Activated naive CD4-positive, alpha-beta T cell treated with anti-CD3 and anti-CD28 coated beads, Interleukin-2, amount 50 U/mL, for 16 hours (primary cell): ENCODE data around the gene LARP1B.
"Not testable (repeated sequence)": the region's sequence is repeated elsewhere in the genome, so short reads cannot be mapped to it uniquely, and the experiment has no call there.

Experiments
- DNase-seq: peaks from one replicate; pipeline ENCODE4 v3.0.0-alpha.2; 2020

LARP1B gene

DNA sequence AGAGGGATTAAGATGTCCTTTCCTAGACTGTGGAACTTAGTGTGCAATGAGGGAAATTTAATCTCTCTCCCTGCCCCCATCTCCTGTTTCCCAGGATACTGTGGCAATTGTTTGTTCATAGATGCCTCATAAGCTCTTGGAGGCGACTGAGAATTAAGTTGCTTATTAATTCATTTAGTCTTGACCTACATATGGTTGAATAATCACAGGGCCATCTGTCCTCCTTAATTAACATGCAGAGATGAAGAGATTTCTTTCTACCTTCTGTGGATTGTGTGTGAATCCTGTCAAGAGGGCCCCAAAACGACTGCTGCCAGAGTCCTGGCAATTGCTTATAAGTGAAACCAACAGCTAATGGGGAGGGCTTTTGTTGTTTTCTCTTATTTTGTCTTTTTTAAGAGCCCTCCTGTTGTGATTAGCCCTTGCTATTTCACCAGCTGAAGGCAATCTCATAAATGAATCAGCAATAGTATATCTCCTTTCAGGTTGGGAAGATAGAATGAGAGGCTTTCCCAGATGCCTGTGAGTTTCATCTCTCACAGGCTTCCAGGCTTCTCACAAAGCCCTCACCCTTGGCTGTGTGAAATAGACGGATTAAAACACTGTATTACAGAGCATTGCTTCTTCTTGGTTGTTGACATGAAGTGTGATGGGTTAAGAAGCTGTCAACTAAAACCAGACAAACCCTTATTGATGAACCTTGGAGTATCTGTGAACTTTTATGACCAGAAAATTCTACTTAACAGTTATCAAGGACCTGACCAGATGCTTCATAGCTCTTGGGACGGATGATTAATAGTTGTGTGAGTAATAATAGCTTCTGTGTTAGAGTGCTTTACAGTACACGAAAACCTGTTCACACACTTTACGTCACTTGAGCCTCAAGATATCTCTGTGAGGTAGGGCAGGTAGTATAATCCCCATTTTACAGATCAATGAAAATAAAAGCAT is 168.0 kb downstream of the LARP1B start:
- DNase-seq: no peak

DNA sequence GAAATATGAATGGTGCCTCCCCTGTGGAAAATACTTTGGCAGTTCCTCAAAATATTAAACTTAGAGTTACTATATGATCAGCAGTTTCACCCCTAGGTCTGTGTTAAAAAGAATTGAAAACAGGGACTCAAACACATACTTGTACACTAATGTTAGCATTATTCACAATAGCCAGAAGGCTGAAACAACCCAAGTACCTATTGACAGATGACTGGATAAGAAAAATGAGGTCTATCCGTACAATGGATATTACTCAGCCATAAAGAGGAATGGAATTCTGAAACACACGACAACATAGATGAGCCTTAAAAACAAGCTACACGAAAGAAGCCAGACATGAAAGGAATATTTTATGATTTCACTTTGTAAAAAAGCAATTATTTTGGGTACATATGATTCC is 171.6 kb downstream of the LARP1B start:
- DNase-seq: no peak

DNA sequence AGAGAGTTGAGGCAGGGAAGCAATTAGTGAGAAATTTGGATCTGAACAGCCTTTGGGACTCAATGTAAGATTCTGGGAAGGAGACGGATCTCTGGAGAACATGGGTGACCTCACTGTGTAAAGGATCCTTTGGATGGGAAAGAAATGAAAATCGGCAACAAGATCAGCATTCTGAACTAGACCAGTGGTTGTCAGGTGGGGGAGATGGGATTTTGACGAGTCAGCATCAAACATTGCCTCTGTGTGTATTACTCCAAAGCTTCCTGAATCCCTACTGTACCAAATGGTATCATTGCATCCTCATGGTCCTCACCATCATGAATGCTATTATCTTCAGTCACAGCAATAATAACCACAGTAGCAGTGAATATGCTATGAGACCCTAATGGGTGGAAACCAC is 173.7 kb downstream of the LARP1B start:
- DNase-seq: no peak

DNA sequence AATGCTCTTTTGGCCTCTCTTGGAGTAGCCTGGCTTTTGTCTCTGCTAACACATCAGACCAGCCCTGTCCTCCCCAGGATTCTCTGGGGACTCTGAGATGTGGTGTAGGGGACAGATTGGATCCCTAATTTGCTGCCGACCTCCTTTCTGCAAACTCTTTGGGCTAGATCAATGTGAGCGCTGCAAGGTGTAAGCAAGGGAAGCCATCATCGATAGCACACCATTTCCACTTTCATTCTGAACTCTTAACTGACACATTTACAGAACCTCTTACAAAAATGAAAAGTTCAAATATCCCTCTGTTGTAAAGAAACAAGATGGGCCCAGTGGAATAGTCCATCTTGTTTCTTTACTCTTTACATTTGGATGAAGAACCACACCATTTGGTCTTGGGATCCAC is 179.9 kb downstream of the LARP1B start:
- DNase-seq: no peak

DNA sequence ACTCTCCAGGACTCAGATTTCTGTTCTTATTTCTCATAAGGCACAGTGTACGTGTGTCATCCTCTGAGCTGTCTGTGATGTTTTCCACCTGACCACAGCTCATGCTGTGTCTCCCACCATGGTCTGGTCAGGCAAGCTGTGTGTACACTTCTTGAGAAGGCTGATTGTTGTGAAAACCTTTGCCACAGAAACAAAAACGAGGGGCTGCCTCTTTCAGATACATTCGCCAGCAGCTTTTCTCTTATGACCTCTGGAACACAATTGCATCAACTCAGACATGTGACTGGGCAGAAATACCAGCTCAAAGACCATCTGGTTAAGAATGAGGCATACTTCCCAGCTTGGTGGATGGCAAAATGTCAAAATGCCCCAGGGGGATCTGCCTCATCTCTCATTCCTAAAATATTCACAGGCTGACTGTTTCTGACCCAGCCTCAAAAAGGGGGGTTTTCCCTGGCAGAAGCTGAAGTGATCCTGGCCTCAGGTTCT is 180.4 kb downstream of the LARP1B start:
- DNase-seq: no peak

DNA sequence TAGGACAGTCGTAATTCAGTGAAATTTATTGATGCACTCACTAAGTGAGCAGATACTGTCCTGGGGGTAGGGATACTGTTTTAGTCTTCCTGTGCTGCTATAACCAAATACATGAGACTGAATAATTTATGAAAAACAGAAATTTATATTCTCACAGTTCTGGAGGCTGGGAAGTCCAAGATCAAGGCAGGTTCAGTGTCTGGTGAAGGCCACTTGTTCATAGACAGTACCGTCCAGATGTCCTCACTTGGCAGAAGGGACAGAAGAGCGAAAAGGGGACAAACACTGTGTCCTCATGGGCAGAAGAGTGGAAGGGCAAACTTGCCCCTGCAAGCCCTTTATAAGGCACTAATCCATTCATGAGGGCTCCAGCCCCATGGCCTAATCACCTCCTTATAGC is 180.9 kb downstream of the LARP1B start:
- DNase-seq: no peak

DNA sequence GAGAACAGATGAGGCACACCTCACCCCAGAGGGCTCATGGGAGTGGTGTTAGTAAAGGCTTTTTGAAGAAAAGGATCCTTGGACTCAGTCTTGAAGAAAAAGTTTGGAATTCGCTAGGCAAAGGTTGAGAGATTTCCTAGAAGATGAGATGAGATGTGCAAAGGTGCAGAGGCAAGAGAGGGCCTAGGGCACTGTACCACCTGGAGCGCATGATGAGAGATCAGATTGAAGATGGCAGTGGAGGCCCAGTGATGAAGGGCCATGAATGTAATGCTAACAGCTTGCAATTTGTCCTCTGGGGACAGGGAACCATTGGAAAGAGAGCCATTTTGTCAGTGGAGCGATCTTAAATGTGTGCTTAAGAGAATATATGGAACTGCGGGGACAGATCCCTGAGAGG is 181.5 kb downstream of the LARP1B start:
- DNase-seq: no peak

DNA sequence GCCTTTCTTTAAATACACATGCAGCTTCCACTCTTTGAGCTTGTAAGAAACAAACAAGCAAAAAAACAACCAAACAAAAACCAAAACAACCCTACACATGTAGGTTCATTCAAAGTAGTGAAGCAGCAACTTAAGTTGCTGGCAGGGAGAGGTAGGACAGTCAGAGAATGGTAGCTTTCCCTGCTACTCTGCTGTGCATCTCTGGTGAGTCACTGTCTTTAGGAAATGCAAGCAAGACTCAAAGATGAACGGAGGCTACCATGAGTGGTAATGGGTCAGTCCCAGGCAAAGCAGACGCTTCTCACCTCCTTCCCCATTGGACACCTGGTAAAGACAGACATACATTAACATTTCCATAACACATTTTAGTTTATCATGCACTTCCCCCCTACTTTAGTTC is 183.3 kb downstream of the LARP1B start:
- DNase-seq: no peak

GRCh38 chr4:128245391-128245790 is 184.3 kb downstream of the LARP1B start:
- not testable (repeated sequence) for DNase-seq

DNA sequence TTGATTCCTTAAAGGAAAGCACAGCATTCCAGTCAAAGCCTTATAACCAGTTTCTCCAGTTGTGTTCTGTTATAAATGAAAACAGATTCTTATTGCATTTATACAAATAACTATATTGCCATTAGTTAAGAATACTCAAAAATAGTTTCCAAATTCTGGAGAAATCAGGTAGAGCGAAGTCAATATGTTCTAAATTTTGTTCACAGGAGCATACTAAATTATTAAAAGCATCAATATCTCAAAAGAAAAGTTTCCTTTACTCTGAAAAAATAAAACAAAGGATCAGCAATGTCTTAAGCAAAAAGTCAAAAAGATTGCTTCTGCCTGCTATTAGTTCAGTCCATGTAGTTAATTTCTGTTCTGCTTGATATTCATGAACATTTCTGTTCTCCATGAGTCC is 186.8 kb downstream of the LARP1B start:
- no peak for DNase-seq

GRCh38 chr4:128249787-128250668 is 188.9 kb downstream of the LARP1B start:
- DNase-seq: no peak

- DNase-seq: no peak
These were observed 194.8 kb downstream of the LARP1B start for GRCh38 chr4:128255906-128256305.

DNA sequence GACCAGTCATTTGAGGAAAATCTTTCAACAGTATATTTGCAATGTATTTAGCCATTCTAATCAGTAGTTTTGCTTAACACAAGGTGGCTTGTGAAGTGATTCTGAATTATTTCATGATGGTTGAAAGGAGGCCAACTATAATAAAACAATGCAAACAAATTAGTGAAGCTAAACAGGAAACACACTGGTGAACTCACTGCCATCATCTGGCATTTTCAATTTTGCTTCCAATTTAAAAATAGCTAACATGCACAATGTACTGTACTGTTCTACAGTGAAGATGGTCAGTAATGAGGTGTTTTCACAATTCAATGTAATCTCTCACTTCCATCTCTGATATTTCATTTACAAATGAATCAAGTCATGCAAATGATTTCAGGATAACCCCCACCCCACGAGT is 195.4 kb downstream of the LARP1B start:
- no peak for DNase-seq

DNA sequence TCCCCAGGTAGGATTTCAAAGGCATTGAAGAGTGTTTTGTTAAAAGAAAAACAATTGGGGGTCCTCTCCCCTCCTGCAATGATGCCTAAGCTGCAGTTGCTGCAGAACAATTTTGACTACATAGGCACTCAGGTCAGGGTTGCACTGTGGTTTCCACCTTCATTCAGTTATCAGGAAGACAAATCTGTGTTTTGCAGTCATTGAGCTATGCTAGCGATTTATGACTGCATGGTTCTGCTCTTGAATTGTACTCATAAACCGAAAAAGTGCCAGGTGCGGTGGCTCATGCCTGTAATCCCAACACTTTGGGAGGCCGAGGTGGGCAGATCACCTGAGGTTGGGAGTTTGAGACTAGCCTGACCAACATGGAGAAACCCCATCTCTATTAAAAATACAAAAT is 197.1 kb downstream of the LARP1B start:
- not testable (repeated sequence) for DNase-seq

DNA sequence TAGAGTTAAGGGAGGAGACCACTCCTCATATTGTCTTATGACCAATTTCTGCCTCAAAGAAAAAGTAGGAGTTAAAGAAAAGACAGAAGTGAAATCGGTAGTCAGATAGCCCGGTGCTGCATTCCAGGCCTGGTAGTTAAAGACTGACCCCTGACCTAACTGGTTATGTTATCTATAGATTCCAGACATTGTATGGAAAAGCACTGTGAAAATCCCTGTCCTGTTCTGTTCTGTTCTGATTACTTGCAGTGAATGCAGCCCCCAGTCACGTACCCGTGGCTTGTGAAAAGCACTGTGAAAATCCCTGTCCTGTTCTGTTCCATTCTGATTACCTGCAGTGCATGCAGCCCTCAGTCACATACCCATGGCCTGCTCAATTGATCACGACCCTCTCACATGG is 198.8 kb downstream of the LARP1B start:
- not testable (repeated sequence) for DNase-seq
